ENCODE measurements around the gene M6PR.
"Not testable (repeated sequence)": the region's sequence is repeated elsewhere in the genome, so short reads cannot be mapped to it uniquely, and the experiment has no call there.

The M6PR gene

GRCh38 chr12:8913702-8914032 lies 35.8 kb downstream of the M6PR start:
- H3K27ac Mint-ChIP-seq: peak overlapping the region; percentile 94
- no peaks in the 10 kb centered on the region for H3K9me3 Mint-ChIP-seq
- peaks cover 9 to 17% of the 10 kb centered on the region in 2 donors for H3K4me1 Mint-ChIP-seq
- peak overlapping the region; percentile 89 to 92 for H3K4me3 Mint-ChIP-seq
- ATAC-seq (replicated peaks) (no peak), DNase-seq (no peak)
- H3K27me3 Mint-ChIP-seq: no peaks in the 10 kb centered on the region
- peaks cover 4% of the 10 kb centered on the region in 2 donors for H3K36me3 Mint-ChIP-seq

GRCh38 chr12:8912914-8913313 lies 36.5 kb downstream of the M6PR start:
- peak overlapping the region; percentile 4 for H3K27ac Mint-ChIP-seq
- H3K36me3 Mint-ChIP-seq: no peaks in the 10 kb centered on the region
- H3K9me3 Mint-ChIP-seq: no peaks in the 10 kb centered on the region
- peaks cover 9 to 17% of the 10 kb centered on the region in 2 donors for H3K4me1 Mint-ChIP-seq
- ATAC-seq (replicated peaks): no peak
- no peaks in the 10 kb centered on the region for H3K27me3 Mint-ChIP-seq
- no peak for DNase-seq
- no peak overlapping the region for H3K4me3 Mint-ChIP-seq

DNA sequence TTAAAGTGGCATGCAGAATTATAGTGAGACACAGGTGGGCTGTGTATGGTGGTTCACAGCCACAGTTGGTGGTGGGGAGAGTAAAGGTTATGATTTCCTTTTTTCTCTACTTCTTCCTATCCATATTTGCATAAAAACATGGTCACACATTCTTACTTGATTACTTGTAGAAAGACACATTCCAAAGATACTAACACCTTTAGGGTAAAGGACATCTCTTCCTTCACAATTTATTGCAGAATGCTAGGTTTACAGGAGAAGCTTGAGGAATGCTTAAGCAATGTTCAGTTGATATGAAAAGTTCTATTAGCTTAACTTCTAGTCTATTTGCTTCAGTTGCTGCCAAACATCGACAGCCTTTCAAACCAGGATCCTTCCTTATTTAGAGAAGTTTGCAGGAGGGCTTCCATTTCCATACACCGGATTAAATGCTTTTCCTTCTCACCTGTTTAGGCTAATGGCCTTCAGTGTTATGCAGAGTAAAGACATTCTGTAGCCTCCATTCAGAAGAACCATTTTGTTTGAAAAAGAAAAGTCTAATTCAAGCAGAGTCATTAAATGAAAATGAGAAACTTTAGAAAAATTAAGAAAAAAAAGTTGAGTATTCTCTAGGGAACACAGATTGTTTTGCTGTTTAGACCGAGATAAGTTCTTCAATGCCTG lies 37.7 kb downstream of the M6PR start:
- H3K4me1 Mint-ChIP-seq: peaks cover 10 to 22% of the 10 kb centered on the region in 2 donors
- H3K9me3 Mint-ChIP-seq: no peaks in the 10 kb centered on the region
- DNase-seq: no peak
- ATAC-seq (replicated peaks): no peak
- no peak overlapping the region for H3K27ac Mint-ChIP-seq
- no peaks in the 10 kb centered on the region for H3K36me3 Mint-ChIP-seq
- no peaks in the 10 kb centered on the region for H3K27me3 Mint-ChIP-seq
- H3K4me3 Mint-ChIP-seq: no peak overlapping the region

- H3K9me3 Mint-ChIP-seq: no peaks in the 10 kb centered on the region
- ATAC-seq (replicated peaks) (no peak), DNase-seq (no peak)
- H3K36me3 Mint-ChIP-seq: no peaks in the 10 kb centered on the region
- H3K4me1 Mint-ChIP-seq: peaks cover 16 to 32% of the 10 kb centered on the region in 2 donors
- H3K27ac Mint-ChIP-seq: no peak overlapping the region
- no peaks in the 10 kb centered on the region for H3K27me3 Mint-ChIP-seq
- H3K4me3 Mint-ChIP-seq: no peak overlapping the region
Observed at GRCh38 chr12:8909752-8910151, 39.7 kb downstream of the M6PR start.

- Mint-ChIP-seq H3K27me3 (no peaks in the 10 kb centered on the region), H3K4me1 (peaks cover 23 to 43% of the 10 kb centered on the region in 2 donors), H3K36me3 (peaks cover 6 to 10% of the 10 kb centered on the region in 2 donors), H3K4me3 (no peak overlapping the region), H3K9me3 (peaks cover 8 to 10% of the 10 kb centered on the region in 2 donors), H3K27ac (no peak overlapping the region)
- DNase-seq: no peak
- no peak for ATAC-seq (replicated peaks)
Observed at GRCh38 chr12:8907513-8907912, 41.9 kb downstream of the M6PR start.

GRCh38 chr12:8906266-8907180 lies 42.9 kb downstream of the M6PR start:
- DNase-seq (no peak), ATAC-seq (replicated peaks) (no peak)
- H3K27me3 Mint-ChIP-seq: no peaks in the 10 kb centered on the region
- H3K27ac Mint-ChIP-seq: no peak overlapping the region
- H3K4me1 Mint-ChIP-seq: peaks cover 25 to 42% of the 10 kb centered on the region in 2 donors
- H3K4me3 Mint-ChIP-seq: no peak overlapping the region
- peaks cover 11 to 12% of the 10 kb centered on the region in 2 donors for H3K9me3 Mint-ChIP-seq
- peaks cover 8 to 12% of the 10 kb centered on the region in 2 donors for H3K36me3 Mint-ChIP-seq

GRCh38 chr12:8905546-8905945 lies 43.9 kb downstream of the M6PR start:
- no peak overlapping the region for H3K27ac Mint-ChIP-seq
- H3K36me3 Mint-ChIP-seq: peaks cover 12 to 17% of the 10 kb centered on the region in 2 donors
- H3K27me3 Mint-ChIP-seq: no peaks in the 10 kb centered on the region
- peaks cover 11 to 12% of the 10 kb centered on the region in 2 donors for H3K9me3 Mint-ChIP-seq
- DNase-seq (no peak), ATAC-seq (replicated peaks) (no peak)
- no peak overlapping the region for H3K4me3 Mint-ChIP-seq
- peaks cover 25 to 36% of the 10 kb centered on the region in 2 donors for H3K4me1 Mint-ChIP-seq

- peaks cover 12 to 16% of the 10 kb centered on the region in 2 donors for H3K9me3 Mint-ChIP-seq
- H3K27me3 Mint-ChIP-seq: no peaks in the 10 kb centered on the region
- H3K27ac Mint-ChIP-seq: no peak overlapping the region
- no peak overlapping the region for H3K4me3 Mint-ChIP-seq
- ATAC-seq (replicated peaks): peak; percentile 48 to 52
- H3K4me1 Mint-ChIP-seq: peaks cover 30 to 44% of the 10 kb centered on the region in 2 donors
- no peak for DNase-seq
- peaks cover 19 to 26% of the 10 kb centered on the region in 2 donors for H3K36me3 Mint-ChIP-seq
Observed at GRCh38 chr12:8904665-8905064, 44.8 kb downstream of the M6PR start.

DNA sequence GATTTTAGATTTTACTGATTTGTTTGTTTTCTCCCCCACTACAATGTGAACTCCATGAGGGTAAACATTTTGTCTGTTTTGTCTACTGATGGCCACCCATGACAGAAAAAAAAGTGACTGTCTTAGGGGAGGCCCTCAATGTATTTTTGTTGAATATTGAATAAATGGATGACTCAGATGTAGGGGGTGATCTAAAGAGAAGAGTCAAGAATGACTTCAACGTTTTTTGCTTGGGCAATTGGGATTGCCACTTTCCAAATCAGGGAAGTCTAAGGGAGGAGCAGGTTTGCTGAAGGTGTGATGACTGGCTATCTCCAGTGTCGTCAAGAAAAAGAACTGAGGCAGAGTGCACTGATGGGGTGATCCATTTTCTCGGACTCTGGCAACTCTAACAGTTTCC lies 45.8 kb downstream of the M6PR start:
- H3K36me3 Mint-ChIP-seq: peaks cover 19 to 26% of the 10 kb centered on the region in 2 donors
- peaks cover 38 to 54% of the 10 kb centered on the region in 2 donors for H3K4me1 Mint-ChIP-seq
- ATAC-seq (replicated peaks) (peak in 1 of 2 donors; percentile 35), DNase-seq (no peak)
- H3K27ac Mint-ChIP-seq: peak overlapping the region; percentile 78
- peak overlapping the region; percentile 18 to 48 for H3K4me3 Mint-ChIP-seq
- peaks cover 12 to 17% of the 10 kb centered on the region in 2 donors for H3K9me3 Mint-ChIP-seq
- no peaks in the 10 kb centered on the region for H3K27me3 Mint-ChIP-seq

DNA sequence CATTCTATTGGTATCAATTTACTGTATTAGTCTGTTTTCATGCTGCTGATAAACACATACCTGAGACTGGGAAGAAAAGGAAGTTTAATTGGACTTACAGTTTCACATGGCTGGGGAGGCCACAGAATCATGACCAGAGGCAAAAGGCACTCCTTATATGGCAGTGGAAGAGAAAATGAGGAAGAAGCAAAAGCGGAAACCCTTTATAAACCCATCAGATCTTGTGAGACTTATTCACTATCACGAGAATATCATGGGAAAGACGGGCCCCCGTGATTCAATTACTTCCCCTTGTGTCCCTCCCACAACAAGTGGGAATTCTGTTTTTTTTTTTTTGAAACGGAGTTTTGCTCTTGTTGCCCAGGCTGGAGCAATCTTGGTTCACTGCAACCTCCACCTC lies 46.7 kb downstream of the M6PR start:
- DNase-seq: peak; percentile 19
- H3K27ac Mint-ChIP-seq: peak overlapping the region; percentile 63

GRCh38 chr12:8899830-8900229 lies 49.6 kb downstream of the M6PR start:
- ATAC-seq (replicated peaks) (no peak), DNase-seq (no peak)
- peaks cover 39 to 60% of the 10 kb centered on the region in 2 donors for H3K4me1 Mint-ChIP-seq
- H3K27ac Mint-ChIP-seq: no peak overlapping the region
- no peaks in the 10 kb centered on the region for H3K27me3 Mint-ChIP-seq
- peaks cover 12 to 17% of the 10 kb centered on the region in 2 donors for H3K9me3 Mint-ChIP-seq
- peak overlapping the region in 1 of 2 donors; percentile 46 for H3K4me3 Mint-ChIP-seq
- H3K36me3 Mint-ChIP-seq: peaks cover 19 to 26% of the 10 kb centered on the region in 2 donors

More for the DNA sequence above, 46.7 kb downstream of the M6PR start:
- Mint-ChIP-seq H3K36me3 (peaks cover 19 to 26% of the 10 kb centered on the region in 2 donors), H3K4me1 (peaks cover 38 to 55% of the 10 kb centered on the region in 2 donors), H3K4me3 (peak overlapping the region; percentile 3 to 21), H3K9me3 (peaks cover 12 to 17% of the 10 kb centered on the region in 2 donors)
- not testable (repeated sequence) for H3K27me3 Mint-ChIP-seq
- peak; percentile 73 to 76 for ATAC-seq (replicated peaks)

GRCh38 chr12:8897081-8897480 lies 52.4 kb downstream of the M6PR start:
- DNase-seq: no peak
- Mint-ChIP-seq H3K27me3 (no peaks in the 10 kb centered on the region), H3K9me3 (peaks cover 0 to 9% of the 10 kb centered on the region in 2 donors), H3K36me3 (peaks cover 12 to 14% of the 10 kb centered on the region in 2 donors), H3K4me1 (peaks cover 25 to 57% of the 10 kb centered on the region in 2 donors), H3K27ac (no peak overlapping the region), H3K4me3 (no peak overlapping the region)
- peak; percentile 39 to 58 for ATAC-seq (replicated peaks)

- ATAC-seq (replicated peaks) (no peak), DNase-seq (no peak)
- H3K27ac Mint-ChIP-seq: no peak overlapping the region
- no peaks in the 10 kb centered on the region for H3K27me3 Mint-ChIP-seq
- peaks cover 3 to 4% of the 10 kb centered on the region in 2 donors for H3K36me3 Mint-ChIP-seq
- peaks cover 0 to 4% of the 10 kb centered on the region in 2 donors for H3K9me3 Mint-ChIP-seq
- peaks cover 28 to 64% of the 10 kb centered on the region in 2 donors for H3K4me1 Mint-ChIP-seq
- no peak overlapping the region for H3K4me3 Mint-ChIP-seq
Observed at GRCh38 chr12:8894986-8895385, 54.5 kb downstream of the M6PR start.

DNA sequence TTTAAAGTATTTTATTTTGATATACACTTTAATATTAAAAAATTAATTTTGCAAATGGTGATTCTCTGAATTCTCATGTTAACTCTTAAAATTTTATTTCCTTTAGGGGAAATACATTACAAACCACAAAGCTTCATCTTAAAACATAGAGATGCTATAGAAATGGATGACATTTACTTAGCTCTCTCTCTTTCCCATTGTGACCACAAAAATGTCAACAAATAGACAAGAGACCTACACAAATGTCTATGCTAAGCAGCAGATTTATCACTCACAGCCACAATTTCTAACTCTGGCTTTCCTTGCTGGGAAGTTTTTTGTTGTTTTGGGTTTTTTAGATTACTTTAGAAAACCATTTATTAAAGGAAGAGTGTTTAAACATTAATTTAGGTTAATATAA lies 55.1 kb downstream of the M6PR start:
- Mint-ChIP-seq H3K27ac (no peak overlapping the region), H3K4me3 (peak overlapping the region in 1 of 2 donors; percentile 41), H3K36me3 (no peaks in the 10 kb centered on the region), H3K27me3 (no peaks in the 10 kb centered on the region), H3K9me3 (peaks cover 0 to 1% of the 10 kb centered on the region in 2 donors), H3K4me1 (peaks cover 23 to 58% of the 10 kb centered on the region in 2 donors)
- DNase-seq (no peak), ATAC-seq (replicated peaks) (peak; percentile 67 to 69)

Data from stimulated activated naive B cell treated with anti-CD40 and anti-IgM and Interleukin-4, amounts not matched to agents 10 μg/mL and 1 μg/mL and 100 μg/mL, for 72 hours (primary cell).